ENCODE results near the gene S100P.
"Not testable (repeated sequence)": the region's sequence is repeated elsewhere in the genome, so short reads cannot be mapped to it uniquely, and the experiment has no call there.

S100P gene

GRCh38 chr4:6699903-6700302 lies 6.2 kb downstream of the S100P start:
- DNase-seq, result no peak

DNA sequence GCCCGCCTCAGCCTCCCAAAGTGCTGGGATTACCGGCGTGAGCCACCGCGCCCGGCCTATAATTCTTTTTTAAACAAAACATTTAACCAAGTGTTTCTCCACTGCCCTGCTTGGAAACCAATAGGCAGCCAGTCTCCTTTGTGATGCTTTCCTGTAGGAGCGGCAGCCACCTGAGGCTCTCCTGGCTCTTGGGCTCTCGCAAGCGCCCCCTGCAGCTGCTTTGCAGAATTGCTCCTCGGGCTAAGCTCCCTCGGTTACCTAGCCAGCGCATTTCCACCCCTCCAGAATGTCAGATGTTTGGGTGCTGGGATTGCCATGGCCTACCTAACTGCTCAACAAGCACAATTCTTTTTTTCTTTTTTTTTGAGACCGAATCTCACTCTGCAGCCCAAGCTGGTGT lies 7.7 kb downstream of the S100P start:
- DNase-seq, result no peak

DNA sequence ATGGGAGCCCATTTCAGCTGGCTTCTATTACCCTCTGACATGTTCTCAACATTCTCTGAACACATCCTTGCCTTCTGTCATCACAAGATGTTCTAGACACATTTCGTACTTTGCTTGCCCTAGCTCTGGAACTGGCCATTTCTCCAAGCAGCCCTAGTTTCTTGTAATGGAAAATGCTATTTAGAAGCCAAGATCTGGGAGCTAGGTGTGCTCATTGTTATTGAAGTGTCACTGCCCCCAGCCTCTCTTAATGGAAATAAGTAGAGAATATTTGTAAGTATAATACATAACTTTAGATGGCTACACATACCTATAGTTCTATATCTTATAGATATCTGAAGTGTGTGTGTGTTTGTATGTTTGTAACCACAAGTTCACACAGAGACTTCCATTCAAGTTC lies 9.1 kb downstream of the S100P start:
- DNase-seq, result no peak

DNA sequence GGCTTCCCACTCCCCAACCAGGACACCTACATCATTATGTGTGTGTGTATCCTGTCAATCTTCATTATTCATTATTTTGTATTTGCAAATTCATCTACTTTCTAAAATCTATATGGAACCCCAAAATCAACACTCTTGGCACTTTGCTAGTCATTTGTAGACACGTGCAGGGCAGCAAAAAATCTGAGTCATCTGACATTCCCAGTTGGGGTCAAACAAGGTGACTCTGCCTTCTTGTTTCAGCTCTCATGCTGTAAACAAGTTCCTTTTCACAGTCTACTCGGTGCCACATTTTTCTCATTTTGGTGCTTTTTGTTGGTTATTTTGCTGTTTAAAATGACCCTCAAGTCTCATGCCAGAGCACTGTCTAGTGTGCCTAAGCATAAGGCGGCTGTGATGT lies 10.1 kb downstream of the S100P start:
- no peak for DNase-seq

DNA sequence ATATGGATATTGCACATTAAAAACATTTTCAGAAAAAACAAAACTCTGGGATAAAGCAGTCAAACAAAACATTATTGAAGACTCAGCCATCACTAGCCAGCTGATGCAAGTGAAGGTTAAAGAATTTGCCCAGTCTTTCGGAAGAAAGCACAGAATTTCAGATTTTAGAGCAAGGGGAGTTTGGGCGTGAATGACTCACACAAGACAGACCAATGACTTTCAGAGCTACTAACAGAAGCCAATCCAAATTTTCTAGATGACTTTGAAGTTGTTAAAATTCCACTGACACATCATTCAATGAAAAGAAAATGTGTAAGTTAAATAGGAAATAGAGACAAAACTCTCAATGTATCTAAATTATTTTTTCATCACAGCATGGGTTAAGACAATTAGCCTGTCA lies 12.0 kb downstream of the S100P start:
- DNase-seq, result no peak

GRCh38 chr4:6706173-6706572 lies 12.5 kb downstream of the S100P start:
- no peak for DNase-seq

- peak; percentile 90 for DNase-seq
Measured at GRCh38 chr4:6709230-6710114, 15.8 kb downstream of the S100P start, which contains the start of gene MRFAP1L1. Gene MRFAP1L1, minus strand, starts transcription at chr4:6709865. Its CDS starts 236 bp downstream, at chr4:6709629.

- DNase-seq, result no peak
Measured at GRCh38 chr4:6710282-6710681, 16.6 kb downstream of the S100P start.

DNA sequence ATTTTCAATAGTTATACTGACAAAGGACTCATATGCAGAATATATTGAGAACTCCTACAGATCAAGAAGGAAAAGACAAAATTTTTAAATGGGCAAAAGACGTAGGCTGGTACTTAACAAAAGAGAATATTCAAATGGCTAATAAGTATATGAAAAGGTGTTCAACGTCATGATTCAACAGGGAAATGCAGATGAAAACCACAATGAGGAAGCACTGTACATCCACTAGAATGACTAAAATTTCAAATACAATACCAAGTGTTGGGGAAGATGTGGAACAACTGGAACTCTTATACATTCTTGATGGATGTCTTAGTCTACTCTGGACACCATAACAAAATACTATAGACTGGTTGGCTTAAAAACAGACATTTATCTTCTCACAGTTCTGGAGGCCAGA lies 17.3 kb downstream of the S100P start:
- DNase-seq, result no peak

- DNase-seq, result no peak
Measured at GRCh38 chr4:6714954-6715353, 21.3 kb downstream of the S100P start.

DNA sequence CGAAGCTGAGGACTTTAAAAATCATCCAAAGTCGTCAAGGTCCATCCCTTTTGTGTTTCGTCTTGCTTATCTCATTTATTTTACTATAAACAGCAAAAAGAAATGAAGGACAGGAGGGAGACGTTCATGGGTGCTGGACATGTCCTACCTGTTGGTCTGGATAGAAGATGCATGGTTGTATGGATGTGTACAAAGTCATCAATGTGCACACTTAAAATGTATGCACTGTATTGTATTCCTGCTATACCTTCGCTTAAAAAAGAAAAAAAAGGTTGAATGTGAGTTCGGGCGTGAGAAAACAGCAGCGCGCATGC lies 22.0 kb downstream of the S100P start:
- no peak for DNase-seq

DNA sequence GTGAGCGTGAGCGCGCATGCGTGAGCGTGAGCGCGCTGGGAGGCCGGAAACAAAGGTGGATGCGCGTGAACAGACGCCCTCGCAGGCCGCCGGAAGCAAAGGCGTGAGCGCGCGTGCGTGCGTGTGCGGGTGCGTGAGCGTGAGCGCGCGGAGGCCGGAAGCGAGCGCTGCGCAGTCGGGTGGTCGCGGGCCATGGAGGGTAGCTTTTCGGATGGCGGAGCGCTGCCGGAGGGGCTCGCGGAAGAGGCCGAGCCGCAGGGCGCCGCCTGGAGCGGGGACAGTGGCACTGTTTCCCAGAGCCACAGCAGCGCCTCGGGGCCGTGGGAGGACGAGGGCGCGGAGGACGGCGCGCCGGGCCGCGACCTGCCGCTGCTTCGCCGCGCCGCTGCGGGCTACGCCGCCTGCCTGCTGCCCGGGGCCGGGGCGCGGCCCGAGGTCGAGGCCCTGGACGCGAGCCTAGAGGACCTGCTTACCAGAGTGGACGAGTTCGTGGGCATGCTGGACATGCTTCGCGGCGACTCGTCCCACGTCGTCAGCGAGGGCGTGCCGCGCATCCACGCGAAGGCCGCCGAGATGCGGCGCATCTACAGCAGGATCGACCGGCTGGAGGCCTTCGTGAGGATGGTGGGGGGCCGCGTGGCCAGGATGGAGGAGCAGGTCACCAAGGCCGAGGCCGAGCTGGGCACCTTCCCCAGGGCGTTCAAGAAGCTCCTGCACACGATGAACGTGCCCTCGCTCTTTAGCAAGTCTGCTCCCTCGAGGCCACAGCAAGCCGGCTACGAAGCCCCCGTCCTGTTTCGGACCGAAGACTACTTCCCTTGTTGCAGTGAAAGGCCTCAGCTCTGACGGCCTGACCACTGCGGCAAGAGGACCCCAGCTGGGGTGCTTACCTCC lies 22.6 kb downstream of the S100P start, which contains the start of gene BLOC1S4:
Gene BLOC1S4 (plus strand): TSS at position 157 of the 894 bp plus-strand sequence. CDS start 36 bp downstream, at position 193.
- peak; percentile 84 for DNase-seq

- DNase-seq, result no peak
Measured at GRCh38 chr4:6716958-6717655, 23.4 kb downstream of the S100P start.

DNA sequence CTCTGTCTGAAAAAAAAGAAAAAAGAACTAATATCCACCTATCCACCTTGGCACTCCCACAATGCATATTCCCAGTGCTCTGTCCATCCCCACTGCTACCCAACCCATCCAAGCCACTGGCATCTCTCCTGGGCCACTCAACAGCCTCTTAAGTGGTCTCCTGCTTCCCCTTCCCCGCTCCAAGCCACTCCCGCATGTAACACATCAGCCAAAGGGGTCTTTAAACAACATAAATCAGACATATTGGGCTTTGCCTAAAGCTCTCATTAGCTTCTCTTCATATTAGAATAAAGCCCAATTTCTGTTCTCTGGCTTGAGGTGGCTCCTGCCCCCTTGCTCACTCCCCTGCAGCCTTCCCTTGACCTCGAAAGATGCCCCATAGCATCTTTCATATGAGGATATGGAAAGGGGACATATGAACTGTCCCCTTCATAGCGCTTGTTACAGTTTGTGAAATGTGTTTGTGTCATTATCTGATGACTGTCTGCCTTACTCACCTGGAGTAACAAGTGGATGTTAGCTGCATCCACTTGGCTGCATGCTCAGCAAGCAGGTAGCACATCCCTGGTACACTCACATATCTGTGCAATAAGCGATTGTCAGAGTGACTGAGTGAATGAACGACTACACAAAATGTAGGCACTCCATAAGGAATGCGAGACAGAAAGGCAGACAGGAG lies 25.4 kb downstream of the S100P start:
- DNase-seq, result no peak

GRCh38 chr4:6719611-6720179 lies 26.0 kb downstream of the S100P start:
- no peak for DNase-seq

GRCh38 chr4:6720202-6720699 lies 26.6 kb downstream of the S100P start:
- DNase-seq, result peak; percentile 78

- DNase-seq, result no peak
Measured at GRCh38 chr4:6721121-6721520, 27.4 kb downstream of the S100P start.

GRCh38 chr4:6722891-6723290 lies 29.2 kb downstream of the S100P start:
- no peak for DNase-seq

DNA sequence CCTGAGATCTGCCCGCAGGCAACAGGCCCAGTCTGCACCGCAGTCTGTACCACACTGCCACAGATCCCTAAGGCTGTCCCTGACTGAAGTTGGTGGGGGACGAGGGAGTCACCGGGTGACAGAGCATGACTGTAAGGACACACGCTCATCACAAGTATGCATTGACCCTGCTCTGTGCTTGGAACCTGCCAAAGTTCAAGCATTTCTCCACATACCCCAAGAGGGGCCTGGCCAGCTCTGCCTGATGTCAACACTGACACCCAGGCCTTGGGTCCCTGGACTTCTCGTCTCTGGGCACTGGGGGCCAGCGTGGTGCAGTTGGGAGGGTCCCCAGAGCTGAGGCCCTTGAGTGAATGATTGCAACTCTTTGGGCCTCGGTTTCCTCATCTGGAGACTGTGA lies 30.2 kb downstream of the S100P start:
- DNase-seq, result no peak

DNA sequence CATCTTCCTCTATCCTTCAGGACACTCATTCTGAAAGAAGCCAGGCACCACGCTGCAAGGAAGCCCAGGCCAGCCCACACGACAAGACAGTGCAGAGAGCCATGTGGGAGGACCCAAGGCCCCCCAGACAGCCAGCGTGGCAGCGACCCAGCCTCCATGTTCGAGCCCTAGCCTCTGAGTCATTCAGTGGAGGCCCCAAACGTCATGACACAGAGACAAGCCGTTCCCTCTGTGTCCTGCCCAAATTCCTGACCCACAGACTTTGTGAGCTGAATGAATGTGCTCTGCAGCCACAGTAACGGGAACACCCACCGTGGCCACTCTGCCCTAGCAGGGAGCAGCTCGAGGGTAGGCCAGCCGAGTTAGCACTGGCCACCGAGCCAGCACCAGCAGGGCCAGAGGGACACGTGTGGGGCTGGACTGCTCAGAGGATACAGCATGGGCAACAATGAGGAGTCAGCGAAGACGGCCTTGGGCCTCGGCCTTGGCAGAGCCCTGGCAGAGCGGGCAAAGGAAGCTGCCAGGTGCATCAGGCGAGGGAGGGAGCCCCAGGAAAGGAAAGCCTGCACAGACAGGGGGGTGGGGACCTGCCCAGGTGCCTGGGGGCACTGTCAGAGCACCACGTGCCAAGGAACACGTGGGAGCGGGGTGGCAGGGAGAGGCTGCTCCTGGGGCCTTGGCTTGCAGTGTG lies 30.9 kb downstream of the S100P start:
- DNase-seq, result no peak

DNA sequence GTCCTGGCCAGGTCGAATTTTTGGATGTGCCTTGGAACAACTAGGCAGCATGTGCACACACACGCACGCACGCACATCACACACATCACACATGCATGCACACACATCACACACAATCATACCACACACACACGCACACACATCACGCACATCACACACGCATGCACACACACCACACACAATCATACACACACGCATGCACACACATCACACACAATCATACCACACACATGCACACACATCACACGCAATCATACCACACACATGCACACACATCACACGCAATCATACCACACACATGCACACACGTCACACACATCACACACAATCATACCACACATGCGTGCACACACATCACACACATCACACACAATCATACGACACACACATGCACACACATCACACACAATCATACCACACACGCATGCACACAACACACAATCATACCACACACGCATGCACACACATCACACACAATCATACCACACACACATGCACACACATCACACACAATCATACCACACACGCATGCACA lies 31.8 kb downstream of the S100P start:
- DNase-seq, result not testable (repeated sequence)

Data from NK-92 treated with Interleukin-12 subunit alpha and Interleukin-12 subunit beta, amount 100 ng/mL, for 24 hours (cell line).